Endothelial cell of umbilical vein (primary cell): Measurements from ENCODE around the gene VSTM4. TPM values are rescaled to one million over a fixed set of nuclear protein-coding genes. Genes with fewer than 3 reads are reported as not detected.

ENCODE experiments used
- BruUV-seq: library from RNA; stranded (reverse); fragments of 400-500 nt; replicated peaks from 2 replicates; lab custom pipeline; 2021; lab: Mats Ljungman, UMichigan
- CTCF ChIA-PET: fragments of 300-600, 350-600 bp; sonication (Branson Sonifier 250); formaldehyde crosslinking; loops from one replicate; lab custom pipeline; 2021; ENCODE audit warnings: antibody characterized with exemption, inconsistent platforms; lab: Charles Lee
- POLR2A ChIA-PET: fragments of 300-600, 350-600 bp; sonication (Branson Sonifier 250); formaldehyde crosslinking; loops from one replicate; lab custom pipeline; 2021; ENCODE audit warnings: antibody characterized with exemption, inconsistent platforms; lab: Charles Lee
- DNase-seq: peaks from one replicate; pipeline ENCODE4 v3.0.0-alpha.2; 2011; ENCODE audit warnings: low read depth, low spot score
- FAIRE-seq: peaks from 2 replicates; lab custom pipeline; 2011; peaks lifted over from hg19 to GRCh38; lab: Jason Lieb, UNC
- H2AFZ ChIP-seq: 2 replicates; pipeline ENCODE4 v1.6.0; 2012; ENCODE audit warnings: low read depth, low read length, control low read depth, inconsistent platforms
- H3K27ac ChIP-seq: 2 replicates; pipeline ENCODE4 v1.5.1; 2011; ENCODE audit warnings: low read depth, mild to moderate bottlenecking, control low read depth, low read length, moderate library complexity; ENCODE audit not compliant: insufficient read depth
- H3K27me3 ChIP-seq, 2 experiments: 2 replicates each; pipeline versions ENCODE4 v1.6.0 to v1.6.1; 2011; ENCODE audit warnings: low read length in 2 of 2, mixed read lengths in 1 of 2; ENCODE audit not compliant: control insufficient read depth in 2 of 2, insufficient read depth in 2 of 2
- H3K36me3 ChIP-seq, 2 experiments: 2 replicates in 1 of 2; 3 replicates in 1 of 2; pipeline ENCODE4 v1.5.1; 2011; ENCODE audit warnings: low read length in 2 of 2, mild to moderate bottlenecking in 1 of 2, moderate library complexity in 1 of 2; ENCODE audit not compliant: control insufficient read depth in 2 of 2, insufficient read depth in 2 of 2; ENCODE audit errors: extremely low read depth in 1 of 2
- H3K4me1 ChIP-seq: 3 replicates; pipeline ENCODE4 v1.5.1; 2011; ENCODE audit warnings: mild to moderate bottlenecking, low read length; ENCODE audit not compliant: control insufficient read depth, insufficient read depth; ENCODE audit errors: extremely low read depth
- H3K4me2 ChIP-seq: 2 replicates; pipeline ENCODE4 v1.6.1; 2011; ENCODE audit warnings: low read length, control low read depth, mixed read lengths; ENCODE audit not compliant: insufficient read depth
- H3K4me3 ChIP-seq, 3 experiments: fragments of 200-600 bp in 1 of 3; sonication (generic), shearing (Covaris generic) in 1 of 3; replicated peaks in 1 of 3; 2 replicates each; pipeline ENCODE4 v1.5.1; 2011 to 2016; ENCODE audit warnings: control low read depth in 3 of 3, low read length in 3 of 3, mild to moderate bottlenecking in 2 of 3, inconsistent platforms in 1 of 3, low read depth in 1 of 3, moderate library complexity in 1 of 3; ENCODE audit not compliant: insufficient read depth in 1 of 3
- H3K79me2 ChIP-seq: 2 replicates; pipeline ENCODE4 v1.6.0; 2012; ENCODE audit warnings: low read length, inconsistent platforms; ENCODE audit not compliant: control insufficient read depth, insufficient read depth
- H3K9ac ChIP-seq: replicated peaks from 2 replicates; pipeline ENCODE3; 2011; ENCODE audit warnings: low read length, control low read depth; ENCODE audit not compliant: insufficient read depth; ENCODE audit errors: extremely low read depth
- H3K9me1 ChIP-seq: replicated peaks from 3 replicates; pipeline ENCODE4 v1.6.0; 2011; ENCODE audit warnings: mild to moderate bottlenecking, low read length; ENCODE audit not compliant: control insufficient read depth, insufficient read depth; ENCODE audit errors: extremely low read depth
- H3K9me3 ChIP-seq: replicated peaks from 2 replicates; pipeline ENCODE4 v1.5.1; 2012; ENCODE audit warnings: low read length, inconsistent platforms; ENCODE audit not compliant: control insufficient read depth, insufficient read depth
- H4K20me1 ChIP-seq: replicated peaks from 2 replicates; pipeline ENCODE3; 2011; ENCODE audit warnings: mild to moderate bottlenecking, low read length; ENCODE audit not compliant: control insufficient read depth, insufficient read depth; ENCODE audit errors: extremely low read depth
- EZH2 ChIP-seq: IDR thresholded peaks from 2 replicates; pipeline ENCODE4 v1.6.1; 2012; ENCODE audit warnings: borderline replicate concordance, low read depth, mild to moderate bottlenecking, moderate library complexity, low read length, inconsistent platforms; ENCODE audit not compliant: severe bottlenecking
- FOS ChIP-seq: IDR thresholded peaks from 2 replicates; pipeline ENCODE4 v1.6.1; 2011; ENCODE audit warnings: mild to moderate bottlenecking, low read length, moderate library complexity, borderline replicate concordance; ENCODE audit not compliant: insufficient read depth
- GATA2 ChIP-seq: IDR thresholded peaks from 2 replicates; pipeline ENCODE4 v1.7.0; 2011; ENCODE audit warnings: low read depth, mild to moderate bottlenecking, moderate library complexity, mixed read lengths, low read length; ENCODE audit not compliant: insufficient read length, insufficient read depth
- JUN ChIP-seq: IDR thresholded peaks from 2 replicates; pipeline ENCODE4 v1.6.1; 2011; ENCODE audit warnings: borderline replicate concordance, low read depth; ENCODE audit not compliant: insufficient read length, insufficient read depth
- MYC ChIP-seq: IDR thresholded peaks from one replicate; pipeline ENCODE4 v1.6.1; 2011; ENCODE audit warnings: mild to moderate bottlenecking, low read depth, low read length
- POLR2A ChIP-seq: IDR thresholded peaks from 2 replicates; pipeline ENCODE4 v1.6.1; 2012; ENCODE audit warnings: low read depth, mild to moderate bottlenecking, control low read depth, low read length
- POLR2AphosphoS5 ChIP-seq: IDR thresholded peaks from 2 replicates; pipeline ENCODE4 v1.6.1; 2012; ENCODE audit warnings: low read depth, mild to moderate bottlenecking, control low read depth, low read length, moderate library complexity; ENCODE audit not compliant: insufficient read depth
- dilution Hi-C: fragments of 300-500 bp; cut with MboI; formaldehyde crosslinking; loops from one replicate; pipeline ENCODE4 v1.15.0; 2019; ENCODE audit warnings: low sequenced_read_pairs; ENCODE audit not compliant: extremely low pct_ligation_motif_present
- intact Hi-C: fragments of 100-400 bp; cut with micrococcal nuclease; formaldehyde crosslinking; loops from one replicate; pipeline ENCODE4 v1.10.0; 2022
- polyA plus RNA-seq, 4 experiments: library from polyadenylated mRNA; depleted of rRNA in 3 of 4; stranded (reverse) in 3 of 4; unstranded in 1 of 4; fragments of >200 nt; gene quantifications; 2 replicates each; pipeline versions ENCODE4 v1.2.1 to v1.2.3, GENCODE V29; 2011 to 2012; ENCODE audit warnings: missing spikeins in 1 of 4
- total RNA-seq: library from RNA; stranded (reverse); gene quantifications from 2 replicates; pipeline ENCODE4 v1.2.3, GENCODE V29; 2021
- TF ChIP-seq, protein P1 (sequence below): IDR thresholded peaks from 2 replicates; pipeline ENCODE4 v1.6.1; 2011; ENCODE audit not compliant: insufficient read depth, insufficient read length
- TF ChIP-seq, protein P2 (sequence below), 2 donors: IDR thresholded peaks; 1 replicate in 1 of 2; 2 replicates in 1 of 2; pipeline ENCODE4 v1.5.1; 2011; ENCODE audit warnings: low read length in 2 of 2, mild to moderate bottlenecking in 2 of 2, moderate library complexity in 2 of 2, control low read depth in 1 of 2, inconsistent platforms in 1 of 2, low read depth in 1 of 2; ENCODE audit not compliant: insufficient read depth in 1 of 2; ENCODE audit errors: extremely low read depth in 1 of 2

The VSTM4 gene
- total and polyA plus RNA-seq, 2 donors (not counting 3 experiments of a cell fraction or from before 2014, with no cell fraction given): 0.07 TPM

DNA sequence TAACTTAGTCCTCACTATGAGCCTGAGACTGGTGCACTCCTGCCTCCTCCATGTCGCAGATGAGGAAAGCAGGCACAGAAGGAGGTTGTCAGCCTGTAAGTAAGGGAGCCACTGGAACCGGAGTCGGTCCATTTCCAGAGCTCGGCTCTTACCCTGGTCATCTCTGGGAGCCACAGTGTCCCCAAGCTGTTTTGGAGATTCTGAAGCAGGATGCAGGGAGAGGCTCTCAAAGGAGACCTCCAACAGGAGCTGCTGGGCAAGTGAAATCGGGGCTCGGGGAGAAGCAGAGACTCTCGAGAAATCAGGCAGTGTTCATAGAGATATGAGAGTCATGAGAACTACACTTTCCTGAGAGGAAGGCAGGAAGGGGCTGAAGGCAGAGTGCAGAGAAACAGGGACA, 39.0 kb downstream of the VSTM4 start:
- Histone ChIP-seq H3K4me2 (no peak overlapping the region), H3K9me3 (no peaks in the 10 kb centered on the region), H3K4me3 (no peak overlapping the region), H3K27ac (no peak overlapping the region), H4K20me1 (no peaks in the 10 kb centered on the region), H3K9ac (no peak overlapping the region), H3K27me3 (peaks cover 0 to 3% of the 10 kb centered on the region in 2 experiments), H3K9me1 (no peaks in the 10 kb centered on the region), H2AFZ (no peak overlapping the region), H3K36me3 (no peaks in the 10 kb centered on the region), H3K4me1 (no peaks in the 10 kb centered on the region), H3K79me2 (no peaks in the 10 kb centered on the region)
- no peak for DNase-seq
- FAIRE-seq: no peak
- no TSS peak for BruUV-seq
- ChIA-PET POLR2A (no interaction called here), CTCF (no interaction called here)
- TF ChIP-seq, protein P1, sequence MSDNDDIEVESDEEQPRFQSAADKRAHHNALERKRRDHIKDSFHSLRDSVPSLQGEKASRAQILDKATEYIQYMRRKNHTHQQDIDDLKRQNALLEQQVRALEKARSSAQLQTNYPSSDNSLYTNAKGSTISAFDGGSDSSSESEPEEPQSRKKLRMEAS: no peak
- TF ChIP-seq POLR2AphosphoS5 (no peak), GATA2 (no peak), EZH2 (no peak), JUN (no peak), POLR2A (no peak), FOS (no peak), MYC (no peak)
- TF ChIP-seq, protein P2, sequence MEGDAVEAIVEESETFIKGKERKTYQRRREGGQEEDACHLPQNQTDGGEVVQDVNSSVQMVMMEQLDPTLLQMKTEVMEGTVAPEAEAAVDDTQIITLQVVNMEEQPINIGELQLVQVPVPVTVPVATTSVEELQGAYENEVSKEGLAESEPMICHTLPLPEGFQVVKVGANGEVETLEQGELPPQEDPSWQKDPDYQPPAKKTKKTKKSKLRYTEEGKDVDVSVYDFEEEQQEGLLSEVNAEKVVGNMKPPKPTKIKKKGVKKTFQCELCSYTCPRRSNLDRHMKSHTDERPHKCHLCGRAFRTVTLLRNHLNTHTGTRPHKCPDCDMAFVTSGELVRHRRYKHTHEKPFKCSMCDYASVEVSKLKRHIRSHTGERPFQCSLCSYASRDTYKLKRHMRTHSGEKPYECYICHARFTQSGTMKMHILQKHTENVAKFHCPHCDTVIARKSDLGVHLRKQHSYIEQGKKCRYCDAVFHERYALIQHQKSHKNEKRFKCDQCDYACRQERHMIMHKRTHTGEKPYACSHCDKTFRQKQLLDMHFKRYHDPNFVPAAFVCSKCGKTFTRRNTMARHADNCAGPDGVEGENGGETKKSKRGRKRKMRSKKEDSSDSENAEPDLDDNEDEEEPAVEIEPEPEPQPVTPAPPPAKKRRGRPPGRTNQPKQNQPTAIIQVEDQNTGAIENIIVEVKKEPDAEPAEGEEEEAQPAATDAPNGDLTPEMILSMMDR (IDR thresholded peaks at IDR 0.05; ENCODE audit: extremely low read depth in 1 of 2, insufficient read depth in 1 of 2, low read depth in 1 of 2, low read length in 2 of 2): no peak
- intact Hi-C loops (no loop called here), dilution Hi-C loops (no loop called here)
